ENCODE results near the gene CERK.

- TF ChIP-seq CTCF (IDR thresholded peaks at IDR 0.05) (no peak), POLR2A (IDR thresholded peaks at IDR 0.05; ENCODE audit: low read depth) (no peak)
Observed at GRCh38 chr22:46755525-46755924, 17.5 kb upstream of the CERK start.

Measured in esophagus muscularis mucosa (tissue), 3 donors.